ENCODE measurements around the gene P2RY2. TPM values are rescaled to one million over a fixed set of nuclear protein-coding genes. Genes with fewer than 3 reads are reported as not detected.

The P2RY2 gene
- not detected in 2 replicates for total RNA-seq

DNA sequence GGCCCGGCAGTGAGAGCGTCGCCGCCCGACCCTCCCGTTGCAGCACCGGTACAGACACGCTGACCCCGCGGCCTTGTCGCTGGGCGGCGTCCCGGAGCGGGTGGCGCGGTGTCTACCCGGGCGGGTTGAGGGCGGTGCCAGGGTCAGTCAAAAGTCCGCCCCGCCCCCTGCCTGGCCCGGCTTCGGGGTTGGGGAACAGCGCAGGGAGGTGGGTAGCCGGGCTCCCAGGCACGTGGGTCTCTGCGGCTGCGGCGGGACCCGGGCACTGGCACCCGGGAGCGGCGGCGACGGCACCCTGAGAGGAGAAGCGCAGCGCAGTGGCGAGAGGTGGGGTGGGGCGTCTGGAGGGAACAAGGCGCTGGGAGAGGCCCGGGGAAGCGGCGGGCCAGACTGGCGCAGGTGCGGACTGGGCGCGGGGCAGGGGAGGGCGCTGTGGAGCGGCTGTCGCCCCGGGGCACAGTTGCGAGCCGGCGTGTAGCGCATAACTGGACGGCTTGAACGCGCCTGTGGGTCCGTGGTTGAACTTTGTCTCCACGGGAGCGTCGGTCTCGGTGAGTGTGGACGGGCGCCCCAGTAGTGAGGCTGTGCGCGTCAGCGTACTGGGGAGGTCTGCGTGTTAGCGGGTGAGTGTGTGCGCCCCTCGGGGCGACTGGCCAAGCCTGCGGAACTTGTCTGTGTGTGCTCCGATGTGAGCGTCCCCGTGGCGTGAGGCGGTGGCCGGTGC, at the start of gene P2RY2:
Gene P2RY2 (plus strand): TSS at position 176 of the 724 bp plus-strand sequence. CDS start 15,879 bp downstream, outside the sequence.

DNA sequence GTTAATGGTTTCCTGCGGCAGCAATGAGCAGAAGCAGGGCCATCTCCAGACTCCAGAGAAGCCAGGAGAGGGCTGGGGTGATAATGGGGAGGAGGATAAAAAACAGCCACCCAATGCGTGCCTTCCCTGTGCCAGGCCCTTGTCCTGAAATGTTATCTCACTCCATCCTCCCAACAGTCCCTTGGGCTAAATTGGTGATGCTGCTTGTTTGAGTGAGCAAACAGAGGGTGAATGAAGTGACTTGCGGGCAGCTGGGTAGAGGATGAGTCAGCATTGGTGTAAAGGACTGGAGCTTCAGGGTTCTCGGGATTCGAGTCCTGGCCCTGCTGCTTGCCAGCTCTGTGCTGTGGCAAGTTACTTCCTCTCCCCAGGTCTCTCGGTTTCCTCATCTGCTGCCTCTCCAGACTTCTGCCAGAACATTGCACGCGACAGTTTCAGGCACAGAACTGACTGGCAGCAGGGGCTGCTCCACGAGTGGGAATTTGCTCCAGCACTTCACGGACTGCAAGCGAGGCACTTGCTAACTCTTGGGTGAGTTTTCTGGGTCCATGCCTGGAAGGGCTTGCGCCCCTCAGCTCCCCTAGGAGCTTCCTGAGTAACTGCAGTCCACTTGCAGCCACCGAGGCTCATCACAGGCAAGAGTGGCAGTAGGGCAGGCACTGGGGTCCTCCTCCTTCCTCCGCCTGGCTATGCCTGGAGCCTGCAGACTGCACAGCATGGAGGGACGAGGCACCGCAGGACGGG, 54.0 kb downstream of the P2RY2 start, which contains the start of gene P2RY6:
Gene P2RY6 (plus strand): TSS at position 403 of the 744 bp plus-strand sequence. CDS start 24,181 bp downstream, outside the sequence.

Other genes starting within 250 kb of the P2RY2 start
- 8.4 and 8.9 TPM in 2 replicates for gene FCHSD2, start 76.0 kb upstream of the P2RY2 start, total RNA-seq
- gene P2RY6, start 54.1 kb downstream of the P2RY2 start, total RNA-seq, result 0.14 and 0.18 TPM in 2 replicates
- gene ARHGEF17, start 90.0 kb downstream of the P2RY2 start, total RNA-seq, result 14.5 and 25.1 TPM in 2 replicates
- gene RELT, start 158.1 kb downstream of the P2RY2 start, total RNA-seq, result 1.3 and 5.0 TPM in 2 replicates